Hematopoietic multipotent progenitor cell treated with erythropoietin and hydrocortisone succinate and interleukin-3 and kit ligand, for 15 days (in vitro differentiated cells): ENCODE measurements around the gene ELF2.
"Not testable (repeated sequence)": the region's sequence is repeated elsewhere in the genome, so short reads cannot be mapped to it uniquely, and the experiment has no call there.

Source experiments
- DNase-seq: peaks from one replicate; pipeline ENCODE4 v3.0.0-alpha.2; 2015; ENCODE audit warnings: low spot score

Gene ELF2

GRCh38 chr4:139184129-139184528 lies 7.1 kb upstream of the ELF2 start:
- DNase-seq, result peak; percentile 49

- peak; percentile 93 for DNase-seq
Observed at GRCh38 chr4:139177869-139178619, 1.0 kb upstream of the ELF2 start.

GRCh38 chr4:139176302-139177048 lies 543 bp downstream of the ELF2 start:
- DNase-seq, result peak; percentile 60

- DNase-seq, result no peak
Observed at GRCh38 chr4:139175646-139176301, 1.2 kb downstream of the ELF2 start.

GRCh38 chr4:139171876-139172691 lies 4.9 kb downstream of the ELF2 start:
- DNase-seq, result peak; percentile 36

GRCh38 chr4:139170932-139171331 lies 6.1 kb downstream of the ELF2 start:
- DNase-seq, result no peak

GRCh38 chr4:139167774-139168444 lies 9.1 kb downstream of the ELF2 start:
- peak; percentile 45 for DNase-seq

GRCh38 chr4:139164731-139165130 lies 12.3 kb downstream of the ELF2 start:
- DNase-seq, result no peak

- no peak for DNase-seq
Observed at GRCh38 chr4:139163806-139164206, 13.2 kb downstream of the ELF2 start.

GRCh38 chr4:139157977-139158376 lies 19.0 kb downstream of the ELF2 start:
- not testable (repeated sequence) for DNase-seq

GRCh38 chr4:139154952-139155557 lies 22.0 kb downstream of the ELF2 start:
- DNase-seq, result no peak

GRCh38 chr4:139154538-139154937 lies 22.5 kb downstream of the ELF2 start:
- DNase-seq, result no peak

GRCh38 chr4:139154134-139154421 lies 22.9 kb downstream of the ELF2 start:
- no peak for DNase-seq

- DNase-seq, result no peak
Observed at GRCh38 chr4:139153411-139154133, 23.4 kb downstream of the ELF2 start.

GRCh38 chr4:139152249-139152648 lies 24.8 kb downstream of the ELF2 start:
- no peak for DNase-seq

GRCh38 chr4:139146926-139147629 lies 29.9 kb downstream of the ELF2 start:
- DNase-seq, result no peak

- DNase-seq, result no peak
Observed at GRCh38 chr4:139145552-139145932, 31.5 kb downstream of the ELF2 start.

- no peak for DNase-seq
Observed at GRCh38 chr4:139144911-139145551, 32.0 kb downstream of the ELF2 start.

- DNase-seq, result no peak
Observed at GRCh38 chr4:139144161-139144859, 32.7 kb downstream of the ELF2 start.
